ENCODE results near the gene MRPL46.

The MRPL46 gene

DNA sequence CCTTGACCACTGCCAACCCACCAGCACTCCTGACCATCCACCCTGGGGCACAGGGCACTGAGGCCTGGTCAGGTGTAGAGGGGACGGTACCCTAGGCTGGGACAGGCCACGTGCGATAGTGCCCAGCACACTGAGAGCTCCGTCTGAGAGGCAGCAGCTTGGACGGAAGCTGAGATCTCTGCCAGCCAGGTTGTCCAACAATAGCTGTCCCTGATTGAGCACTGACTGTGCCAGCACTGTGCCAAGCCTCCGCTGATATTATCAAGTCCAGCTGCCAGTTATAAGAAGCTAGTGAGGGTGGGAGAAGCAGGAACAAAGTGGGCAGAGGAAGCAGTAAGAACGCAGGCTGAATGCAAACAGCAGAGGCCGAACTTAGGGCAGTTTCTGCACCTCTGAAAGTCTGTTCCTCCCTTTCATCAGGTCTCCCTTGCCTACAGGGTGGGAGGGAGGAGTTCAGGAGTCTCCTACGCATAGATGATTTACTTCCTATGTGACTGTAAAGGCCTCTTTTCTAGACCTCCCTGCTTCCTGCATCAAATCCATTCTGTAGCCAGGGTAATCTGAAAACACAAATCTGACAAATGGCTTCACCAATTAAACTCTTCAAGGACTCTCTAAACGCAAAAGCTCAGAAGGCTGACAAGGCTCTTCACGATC, 30.0 kb upstream of the MRPL46 start:
- H3K9me3 ChIP-seq (ENCODE audit: control insufficient read depth, insufficient read depth, low read depth, low read length) = no peaks in the 10 kb centered on the region
- H3K9ac ChIP-seq (ENCODE audit: low read length) = no peak overlapping the region
- H3K4me3 ChIP-seq (ENCODE audit: low read depth, low read length) = no peak overlapping the region
- no peaks in the 10 kb centered on the region for H3K27me3 ChIP-seq (ENCODE audit: control insufficient read depth, insufficient read depth, low read length)
- peaks cover 7% of the 10 kb centered on the region for H3K4me1 ChIP-seq (ENCODE audit: control insufficient read depth, insufficient read depth, low read length)
- no peak overlapping the region for H3K27ac ChIP-seq (ENCODE audit: low read depth, low read length)
- H3K36me3 ChIP-seq (ENCODE audit: control insufficient read depth, insufficient read depth, low read length) = no peaks in the 10 kb centered on the region

DNA sequence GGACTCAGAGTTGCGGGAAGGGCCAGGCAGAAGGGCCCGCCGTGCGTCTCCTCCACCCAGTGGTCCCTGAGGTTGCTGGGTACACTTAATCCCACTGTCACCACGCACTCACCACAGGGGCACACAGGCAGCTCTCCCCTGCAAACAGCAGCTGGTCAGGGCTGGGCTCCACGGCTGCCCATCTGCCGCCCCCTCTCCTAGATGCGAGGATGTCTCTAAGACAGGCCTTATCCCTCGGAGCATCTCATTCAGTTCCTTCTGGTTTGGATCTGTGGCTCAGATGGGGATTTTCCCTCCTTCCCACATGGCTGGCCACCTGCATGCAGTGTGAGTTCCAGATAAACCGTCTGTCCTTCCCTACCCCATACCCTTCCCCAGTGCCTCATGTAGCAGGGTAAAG, 26.7 kb upstream of the MRPL46 start:
- peaks cover 16% of the 10 kb centered on the region for H3K4me1 ChIP-seq (ENCODE audit: control insufficient read depth, insufficient read depth, low read length)
- H3K27me3 ChIP-seq (ENCODE audit: control insufficient read depth, insufficient read depth, low read length) = no peaks in the 10 kb centered on the region
- no peak overlapping the region for H3K27ac ChIP-seq (ENCODE audit: low read depth, low read length)
- no peak overlapping the region for H3K4me3 ChIP-seq (ENCODE audit: low read depth, low read length)
- no peaks in the 10 kb centered on the region for H3K36me3 ChIP-seq (ENCODE audit: control insufficient read depth, insufficient read depth, low read length)
- no peak overlapping the region for H3K9ac ChIP-seq (ENCODE audit: low read length)
- H3K9me3 ChIP-seq (ENCODE audit: control insufficient read depth, insufficient read depth, low read depth, low read length) = no peaks in the 10 kb centered on the region

DNA sequence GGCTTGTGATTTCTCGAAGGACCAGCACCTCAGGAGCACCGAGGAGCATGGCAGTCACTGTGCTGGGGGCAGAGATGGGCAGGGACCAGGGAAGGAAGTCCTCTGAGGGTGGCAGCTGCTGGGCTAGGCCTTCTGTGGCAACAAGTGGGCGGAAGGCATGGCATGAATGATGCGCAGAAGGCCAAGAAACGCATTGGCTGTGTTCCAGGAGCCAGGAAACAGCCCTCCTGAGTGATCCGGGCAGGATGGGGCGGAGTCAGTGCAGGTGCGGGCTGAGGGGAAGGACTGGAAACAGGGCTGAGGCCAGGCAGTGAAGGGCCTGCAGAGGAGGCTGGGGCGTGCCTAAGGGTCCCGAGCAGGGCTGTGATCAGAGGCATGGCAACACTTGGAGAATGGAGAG, 24.0 kb upstream of the MRPL46 start:
- H3K27me3 ChIP-seq (ENCODE audit: control insufficient read depth, insufficient read depth, low read length) = no peaks in the 10 kb centered on the region
- H3K9ac ChIP-seq (ENCODE audit: low read length) = no peak overlapping the region

DNA sequence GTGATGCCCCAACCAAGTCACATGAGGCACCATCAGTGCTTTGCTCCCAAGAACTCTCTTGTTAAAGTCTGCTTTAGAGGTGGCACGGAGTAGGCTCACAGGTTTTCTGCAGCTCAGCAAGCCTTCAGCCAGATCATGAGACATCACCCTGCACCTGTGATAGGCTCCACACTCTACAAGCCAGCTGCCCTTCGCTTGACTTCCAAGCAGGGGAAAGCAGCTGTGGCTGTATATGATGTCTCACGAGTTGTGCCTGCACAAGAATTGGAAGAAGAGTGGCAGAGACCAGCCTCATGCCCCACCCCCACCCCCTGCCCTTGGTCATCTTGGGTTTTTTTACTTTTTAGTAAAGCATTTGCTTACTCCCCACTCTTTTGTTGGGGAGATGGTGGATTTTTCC, 22.8 kb upstream of the MRPL46 start:
- Histone ChIP-seq H3K4me1 (ENCODE audit: control insufficient read depth, insufficient read depth, low read length) (peaks cover 35% of the 10 kb centered on the region), H3K27ac (ENCODE audit: low read depth, low read length) (no peak overlapping the region), H3K4me3 (ENCODE audit: low read depth, low read length) (no peak overlapping the region), H3K9ac (ENCODE audit: low read length) (no peak overlapping the region), H3K27me3 (ENCODE audit: control insufficient read depth, insufficient read depth, low read length) (no peaks in the 10 kb centered on the region), H3K36me3 (ENCODE audit: control insufficient read depth, insufficient read depth, low read length) (no peaks in the 10 kb centered on the region), H3K9me3 (ENCODE audit: control insufficient read depth, insufficient read depth, low read depth, low read length) (no peaks in the 10 kb centered on the region)

More for the DNA sequence above, 24.0 kb upstream of the MRPL46 start:
- Histone ChIP-seq H3K4me3 (ENCODE audit: low read depth, low read length) (no peak overlapping the region), H3K36me3 (ENCODE audit: control insufficient read depth, insufficient read depth, low read length) (no peaks in the 10 kb centered on the region), H3K4me1 (ENCODE audit: control insufficient read depth, insufficient read depth, low read length) (peaks cover 26% of the 10 kb centered on the region), H3K27ac (ENCODE audit: low read depth, low read length) (no peak overlapping the region), H3K9me3 (ENCODE audit: control insufficient read depth, insufficient read depth, low read depth, low read length) (no peaks in the 10 kb centered on the region)

DNA sequence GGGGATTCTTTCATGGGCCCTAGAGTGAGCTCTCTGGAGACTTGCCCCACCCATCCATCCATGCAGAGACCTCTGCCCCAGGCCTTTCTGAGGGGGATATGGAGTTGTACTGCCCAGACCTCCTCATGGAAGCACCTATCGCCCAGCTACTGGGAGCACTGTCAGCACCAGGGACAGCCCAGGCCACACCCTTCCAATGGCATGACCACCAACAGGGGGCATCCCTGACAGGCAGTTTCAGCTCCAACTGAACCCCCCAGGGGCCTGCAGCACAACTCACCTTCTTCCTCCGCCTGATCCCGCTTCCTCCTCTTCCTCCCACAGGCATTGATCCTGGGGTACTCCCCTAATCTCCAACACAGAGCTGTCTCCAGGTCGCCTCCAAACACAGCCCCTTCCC, 22.1 kb upstream of the MRPL46 start:
- H3K9me3 ChIP-seq (ENCODE audit: control insufficient read depth, insufficient read depth, low read depth, low read length) = no peaks in the 10 kb centered on the region
- H3K27ac ChIP-seq (ENCODE audit: low read depth, low read length) = no peak overlapping the region
- peaks cover 42% of the 10 kb centered on the region for H3K4me1 ChIP-seq (ENCODE audit: control insufficient read depth, insufficient read depth, low read length)
- no peaks in the 10 kb centered on the region for H3K27me3 ChIP-seq (ENCODE audit: control insufficient read depth, insufficient read depth, low read length)
- no peaks in the 10 kb centered on the region for H3K36me3 ChIP-seq (ENCODE audit: control insufficient read depth, insufficient read depth, low read length)
- H3K9ac ChIP-seq (ENCODE audit: low read length) = no peak overlapping the region
- H3K4me3 ChIP-seq (ENCODE audit: low read depth, low read length) = no peak overlapping the region

DNA sequence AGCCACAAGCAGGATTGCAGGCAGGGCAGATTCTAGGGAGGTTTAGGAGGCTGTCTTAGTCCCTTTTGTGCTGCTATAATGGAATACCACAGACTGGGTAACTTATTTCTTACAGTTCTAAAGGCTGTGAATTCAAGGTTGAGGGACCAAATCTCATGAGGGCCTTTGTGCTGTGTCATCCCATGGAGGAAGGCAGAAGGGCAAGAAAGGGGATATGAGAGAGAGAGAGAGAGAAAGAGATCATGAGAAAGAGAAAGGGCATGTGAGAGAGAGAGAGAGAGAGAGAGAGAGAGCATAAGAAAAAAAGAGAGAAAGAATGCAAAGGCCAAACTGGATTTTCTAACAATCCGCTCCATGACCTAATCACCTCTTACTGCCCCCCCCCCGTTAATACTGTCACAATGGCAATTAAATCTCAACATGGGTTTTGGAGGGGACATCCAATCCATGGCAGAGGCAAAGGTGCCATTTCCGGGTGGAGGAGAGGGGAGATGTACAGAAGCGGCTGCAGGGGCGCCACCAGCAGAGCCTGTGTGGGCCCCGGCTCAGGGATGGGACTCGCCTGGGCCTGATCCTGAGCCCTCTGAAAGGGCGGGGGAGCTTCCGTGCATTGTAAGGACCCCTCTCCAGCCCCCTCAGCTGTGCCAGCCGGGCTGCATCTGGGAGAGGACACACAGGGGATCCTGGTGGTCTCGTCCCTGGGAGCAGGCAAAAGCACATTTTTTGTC, 20.8 kb upstream of the MRPL46 start:
- Histone ChIP-seq H3K9me3 (ENCODE audit: control insufficient read depth, insufficient read depth, low read depth, low read length) (no peaks in the 10 kb centered on the region), H3K4me1 (ENCODE audit: control insufficient read depth, insufficient read depth, low read length) (peaks cover 49% of the 10 kb centered on the region), H3K4me3 (ENCODE audit: low read depth, low read length) (no peak overlapping the region), H3K27ac (ENCODE audit: low read depth, low read length) (no peak overlapping the region), H3K9ac (ENCODE audit: low read length) (no peak overlapping the region), H3K27me3 (ENCODE audit: control insufficient read depth, insufficient read depth, low read length) (no peaks in the 10 kb centered on the region), H3K36me3 (ENCODE audit: control insufficient read depth, insufficient read depth, low read length) (no peaks in the 10 kb centered on the region)

DNA sequence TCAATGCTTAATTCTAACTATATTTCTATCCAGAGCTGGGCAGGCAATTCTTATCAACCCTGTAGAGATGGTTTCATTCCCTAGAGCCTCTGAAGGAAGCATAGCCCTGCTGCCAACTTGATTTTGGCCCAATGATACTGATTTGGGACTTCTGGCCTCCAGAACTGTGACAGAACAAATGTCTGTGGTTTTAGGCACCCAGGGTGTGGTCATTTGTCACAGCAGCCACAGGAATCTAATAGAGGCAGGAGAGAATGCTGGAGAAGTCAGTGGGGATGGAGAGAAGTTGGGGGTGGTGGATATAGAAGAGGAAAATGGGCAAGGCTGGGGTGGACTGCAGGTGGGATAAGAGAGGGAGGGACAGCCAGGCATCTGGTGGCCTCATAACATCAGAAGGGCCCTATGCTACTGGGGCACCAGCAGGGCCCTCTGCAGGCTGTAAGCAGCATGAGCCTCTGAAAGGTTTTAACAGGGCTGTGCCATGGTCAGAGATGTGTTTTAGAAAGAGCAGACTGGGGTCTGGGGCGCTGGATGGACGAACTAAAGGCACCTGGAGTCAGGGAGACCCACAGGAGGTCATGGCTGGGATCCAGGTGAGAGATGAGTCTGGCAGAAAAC, 20.1 kb upstream of the MRPL46 start:
- Histone ChIP-seq H3K9ac (ENCODE audit: low read length) (no peak overlapping the region), H3K27me3 (ENCODE audit: control insufficient read depth, insufficient read depth, low read length) (no peaks in the 10 kb centered on the region)

DNA sequence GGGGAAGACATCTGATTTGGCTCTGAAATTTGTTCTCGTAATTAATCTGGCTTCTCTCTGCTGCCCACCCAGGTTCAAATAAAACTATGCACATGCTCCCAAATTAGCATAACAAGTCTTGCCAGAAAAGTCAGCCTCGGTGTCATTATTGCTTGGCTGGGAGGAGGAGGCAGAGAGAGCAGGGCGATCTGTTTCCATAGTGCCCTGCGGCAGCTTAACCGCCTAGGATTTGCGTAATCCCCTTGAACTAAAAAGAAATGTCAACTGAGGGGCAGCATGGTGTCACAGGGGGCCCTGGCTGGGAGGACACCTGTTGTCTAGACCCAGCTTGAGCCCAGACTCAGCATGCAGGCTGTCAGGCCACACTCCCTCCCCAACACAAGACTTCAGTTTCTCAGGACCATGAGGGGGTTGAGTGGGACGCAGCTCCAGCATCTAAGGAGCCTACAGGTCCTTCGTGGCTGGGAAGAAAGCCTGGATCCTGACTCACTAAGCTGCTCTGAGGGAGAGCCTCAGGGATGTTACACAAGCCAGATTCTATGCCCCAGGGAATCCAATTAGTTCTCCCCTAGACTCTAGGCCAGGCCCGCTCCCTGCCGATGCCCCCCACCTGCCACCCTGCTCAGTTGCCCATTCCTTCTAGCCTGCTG, 17.6 kb upstream of the MRPL46 start:
- H3K27ac ChIP-seq (ENCODE audit: low read depth, low read length) = no peak overlapping the region
- H3K36me3 ChIP-seq (ENCODE audit: control insufficient read depth, insufficient read depth, low read length) = no peaks in the 10 kb centered on the region

More for the DNA sequence above, 20.1 kb upstream of the MRPL46 start:
- H3K4me3 ChIP-seq (ENCODE audit: low read depth, low read length) = no peak overlapping the region
- no peak overlapping the region for H3K27ac ChIP-seq (ENCODE audit: low read depth, low read length)
- peaks cover 49% of the 10 kb centered on the region for H3K4me1 ChIP-seq (ENCODE audit: control insufficient read depth, insufficient read depth, low read length)
- no peaks in the 10 kb centered on the region for H3K36me3 ChIP-seq (ENCODE audit: control insufficient read depth, insufficient read depth, low read length)
- no peaks in the 10 kb centered on the region for H3K9me3 ChIP-seq (ENCODE audit: control insufficient read depth, insufficient read depth, low read depth, low read length)

DNA sequence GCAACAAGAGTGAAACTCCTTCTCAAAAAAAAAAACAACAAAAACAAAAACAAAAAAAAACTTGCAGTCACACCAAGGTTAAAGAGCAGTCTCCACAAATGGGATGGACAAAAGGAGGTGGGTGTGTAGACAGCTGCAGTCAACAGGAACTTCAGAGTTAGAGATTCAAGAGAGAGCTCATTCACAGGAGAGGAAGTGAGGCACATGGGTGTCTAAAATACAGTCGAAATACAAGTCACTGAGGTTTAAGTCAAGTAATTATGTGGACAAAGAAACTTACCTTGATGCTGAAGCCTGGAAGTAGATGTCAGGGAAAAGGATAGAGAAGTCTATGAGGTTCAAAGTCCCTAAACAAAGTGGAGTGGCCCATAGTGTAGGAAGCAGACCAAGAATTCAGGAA, 15.1 kb upstream of the MRPL46 start:
- Histone ChIP-seq H3K4me3 (ENCODE audit: low read depth, low read length) (no peak overlapping the region), H3K9ac (ENCODE audit: low read length) (no peak overlapping the region), H3K9me3 (ENCODE audit: control insufficient read depth, insufficient read depth, low read depth, low read length) (no peaks in the 10 kb centered on the region), H3K4me1 (ENCODE audit: control insufficient read depth, insufficient read depth, low read length) (peaks cover 25% of the 10 kb centered on the region), H3K27me3 (ENCODE audit: control insufficient read depth, insufficient read depth, low read length) (no peaks in the 10 kb centered on the region), H3K27ac (ENCODE audit: low read depth, low read length) (no peak overlapping the region), H3K36me3 (ENCODE audit: control insufficient read depth, insufficient read depth, low read length) (peaks cover 13% of the 10 kb centered on the region)

More for the DNA sequence above, 17.6 kb upstream of the MRPL46 start:
- Histone ChIP-seq H3K4me3 (ENCODE audit: low read depth, low read length) (0 out of 2 replicates have a peak overlapping the region, but pooled peaks have one; percentile 6), H3K9ac (ENCODE audit: low read length) (no peak overlapping the region), H3K9me3 (ENCODE audit: control insufficient read depth, insufficient read depth, low read depth, low read length) (no peaks in the 10 kb centered on the region), H3K27me3 (ENCODE audit: control insufficient read depth, insufficient read depth, low read length) (no peaks in the 10 kb centered on the region), H3K4me1 (ENCODE audit: control insufficient read depth, insufficient read depth, low read length) (peaks cover 40% of the 10 kb centered on the region)

DNA sequence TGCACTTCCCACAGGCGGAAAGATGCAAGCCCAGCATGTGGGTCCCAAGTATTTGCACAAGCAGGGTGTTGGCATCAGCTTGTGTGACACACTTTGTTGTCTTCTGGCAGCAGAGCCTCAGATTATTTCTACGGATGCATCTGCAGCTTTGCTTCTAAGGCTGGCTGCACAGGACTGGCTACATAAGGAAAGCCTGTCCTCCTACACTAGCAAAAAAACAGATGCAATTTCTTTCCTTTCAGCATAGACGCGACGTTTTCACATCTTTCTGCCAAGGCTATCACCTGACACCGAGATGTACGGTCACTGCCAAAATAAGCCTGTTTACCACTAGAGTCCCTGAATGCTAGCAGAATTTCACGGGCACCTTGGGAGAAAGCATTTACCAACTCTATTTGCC, 13.8 kb upstream of the MRPL46 start:
- Histone ChIP-seq H3K4me1 (ENCODE audit: control insufficient read depth, insufficient read depth, low read length) (peaks cover 30% of the 10 kb centered on the region), H3K4me3 (ENCODE audit: low read depth, low read length) (no peak overlapping the region), H3K9ac (ENCODE audit: low read length) (no peak overlapping the region), H3K36me3 (ENCODE audit: control insufficient read depth, insufficient read depth, low read length) (peaks cover 23% of the 10 kb centered on the region), H3K9me3 (ENCODE audit: control insufficient read depth, insufficient read depth, low read depth, low read length) (no peaks in the 10 kb centered on the region), H3K27me3 (ENCODE audit: control insufficient read depth, insufficient read depth, low read length) (no peaks in the 10 kb centered on the region), H3K27ac (ENCODE audit: low read depth, low read length) (no peak overlapping the region)

DNA sequence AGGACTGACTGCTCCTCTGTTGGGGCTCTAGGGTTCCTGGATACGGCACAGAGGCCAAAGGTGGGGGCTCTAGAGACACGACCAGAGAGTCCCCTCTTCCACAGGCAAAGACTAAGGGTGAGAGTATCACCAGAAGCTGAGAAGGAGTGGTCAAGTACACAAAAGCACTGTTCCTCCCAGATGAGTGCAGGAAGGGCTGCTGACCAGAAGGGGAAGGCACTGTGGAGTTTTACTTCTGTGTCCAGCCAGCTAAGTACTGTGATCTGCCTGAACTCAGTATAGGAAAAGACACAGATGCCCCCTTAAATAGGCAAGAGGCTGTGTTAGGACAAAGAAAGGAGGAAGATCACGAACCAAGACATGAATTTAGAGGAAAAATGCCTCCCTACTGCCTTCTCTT, 12.0 kb upstream of the MRPL46 start:
- H3K27me3 ChIP-seq (ENCODE audit: control insufficient read depth, insufficient read depth, low read length) = no peaks in the 10 kb centered on the region
- no peak overlapping the region for H3K27ac ChIP-seq (ENCODE audit: low read depth, low read length)
- H3K4me3 ChIP-seq (ENCODE audit: low read depth, low read length) = no peak overlapping the region
- H3K9me3 ChIP-seq (ENCODE audit: control insufficient read depth, insufficient read depth, low read depth, low read length) = no peaks in the 10 kb centered on the region
- H3K36me3 ChIP-seq (ENCODE audit: control insufficient read depth, insufficient read depth, low read length) = peaks cover 36% of the 10 kb centered on the region
- no peak overlapping the region for H3K9ac ChIP-seq (ENCODE audit: low read length)
- peaks cover 13% of the 10 kb centered on the region for H3K4me1 ChIP-seq (ENCODE audit: control insufficient read depth, insufficient read depth, low read length)

All from HUES6 (cell line).